Tibial nerve (tissue), 4 donors: ENCODE results near the gene ZNF599. TPM values are rescaled to one million over a fixed set of nuclear protein-coding genes. Genes with fewer than 3 reads are reported as not detected.

Experiments used
- DNase-seq, 2 donors: peaks; one replicate each; pipeline ENCODE4 v3.0.0-alpha.2; 2019; ENCODE audit warnings: low spot score in 2 of 2
- H3K27ac ChIP-seq, 4 donors: fragments of 200-600 bp; sonication (generic) in 3 of 4; one replicate each; pipeline ENCODE4 v1.5.1; 2017 to 2019; ENCODE audit warnings: mild to moderate bottlenecking in 1 of 4
- H3K27me3 ChIP-seq, 2 donors: fragments of 200-600 bp; sonication (generic) in 1 of 2; one replicate each; pipeline versions ENCODE4 v1.5.1 to v1.6.0; 2017 to 2019
- H3K36me3 ChIP-seq, 3 donors: fragments of 200-600 bp; sonication (generic); one replicate each; pipeline ENCODE4 v1.5.1; 2018 to 2019
- H3K4me1 ChIP-seq, 4 donors: fragments of 200-600 bp; sonication (generic) in 3 of 4; one replicate each; pipeline ENCODE4 v1.5.1; 2017 to 2019
- H3K4me3 ChIP-seq, 4 donors: fragments of 200-600 bp; sonication (generic) in 3 of 4; one replicate each; pipeline ENCODE4 v1.5.1; 2017 to 2019; ENCODE audit warnings: mild to moderate bottlenecking in 1 of 4, moderate library complexity in 1 of 4
- H3K9me3 ChIP-seq, 4 donors: fragments of 200-600 bp; sonication (generic) in 3 of 4; one replicate each; pipeline ENCODE4 v1.5.1; 2017 to 2019
- CTCF ChIP-seq, 5 experiments: fragments of 200-600 bp in 3 of 5; fragments of 450-650 bp in 2 of 5; sonication (generic) in 3 of 5; IDR thresholded peaks; one replicate each; pipeline ENCODE4 v1.5.1; 2016 to 2019; ENCODE audit warnings: antibody characterized with exemption in 5 of 5, mild to moderate bottlenecking in 3 of 5, moderate library complexity in 2 of 5
- EP300 ChIP-seq, 2 donors: sonication (generic); formaldehyde crosslinking; IDR thresholded peaks; one replicate each; pipeline ENCODE4 v1.6.1; 2017; ENCODE audit warnings: antibody characterized with exemption in 2 of 2, mild to moderate bottlenecking in 1 of 2
- POLR2A ChIP-seq, 2 donors: fragments of 450-650 bp; IDR thresholded peaks; one replicate each; pipeline ENCODE4 v1.6.1; 2017; ENCODE audit warnings: antibody characterized with exemption in 2 of 2, mild to moderate bottlenecking in 2 of 2, moderate library complexity in 2 of 2
- WGBS, 2 donors: methylation state at CpG; one replicate each; pipeline ENCODE4 v1.1.5; 2018; 5-methylcytosine and 5-hydroxymethylcytosine counted together
- total RNA-seq, 4 donors: library from RNA; depleted of rRNA; stranded (reverse); fragments of >200 nt; gene quantifications; one replicate each; pipeline ENCODE4 v1.1.0, GENCODE V29; 2016

The ZNF599 gene
- 10 to 100 TPM; 10.2 to 13.3 (median 11.1) TPM for total RNA-seq

- peaks cover 0 to 2% of the 10 kb centered on the region in 2 donors for H3K27me3 ChIP-seq
Observed at GRCh38 chr19:34772697-34773554, at the start of gene ZNF599. Gene ZNF599, minus strand, starts transcription at chr19:34773215. Its CDS starts 374 bp downstream, at chr19:34772841.

GRCh38 chr19:34818270-34818669 is 45.3 kb upstream of the ZNF599 start:
- no peaks in the 10 kb centered on the region for H3K9me3 ChIP-seq
- H3K4me3 ChIP-seq, result no peak overlapping the region
- H3K4me1 ChIP-seq, result no peaks in the 10 kb centered on the region
- DNase-seq, result no peak
- 39 to 88% methylated on average over 2 of the region's 2 CpGs for WGBS, 2 donors
- no peak for TF ChIP-seq POLR2A (IDR thresholded peaks at IDR 0.05)
- TF ChIP-seq EP300 (IDR thresholded peaks at IDR 0.05), result no peak
- no peak for TF ChIP-seq CTCF (IDR thresholded peaks at IDR 0.05)
- H3K36me3 ChIP-seq, result no peaks in the 10 kb centered on the region
- no peaks in the 10 kb centered on the region for H3K27me3 ChIP-seq
- no peak overlapping the region for H3K27ac ChIP-seq

More at GRCh38 chr19:34772697-34773554, at the start of gene ZNF599:
- WGBS, 2 donors, result 9% methylated on average over 19 to 22 of the region's 69 CpGs
- Histone ChIP-seq H3K4me3 (peak within 1 kb of the TSS; percentile 46 to 86 (median 72)), H3K27ac (peak within 1 kb of the TSS in 3 of 4 donors; percentile 75 to 87 (median 86)), H3K9me3 (peaks cover 0 to 4% (median 0%) of the 10 kb centered on the region in 4 donors), H3K4me1 (peaks cover 0 to 12% (median 6%) of the 10 kb centered on the region in 4 donors), H3K36me3 (peaks cover 0 to 29% (median 0%) of the 10 kb centered on the region in 3 donors)
- TF ChIP-seq CTCF (IDR thresholded peaks at IDR 0.05) (peak in 1 of 5 experiments; percentile 15), POLR2A (IDR thresholded peaks at IDR 0.05) (peak in 1 of 2 donors; percentile 56), EP300 (IDR thresholded peaks at IDR 0.05) (peak; percentile 45 to 91)
- peak; percentile 71 to 84 for DNase-seq

GRCh38 chr19:34816708-34817107 is 43.7 kb upstream of the ZNF599 start:
- 92 to 97% methylated on average over 2 of the region's 2 CpGs for WGBS, 2 donors
- no peak for TF ChIP-seq EP300 (IDR thresholded peaks at IDR 0.05)
- TF ChIP-seq CTCF (IDR thresholded peaks at IDR 0.05), result no peak
- no peak for TF ChIP-seq POLR2A (IDR thresholded peaks at IDR 0.05)
- no peak overlapping the region for H3K27ac ChIP-seq
- no peaks in the 10 kb centered on the region for H3K9me3 ChIP-seq
- DNase-seq, result no peak
- H3K4me3 ChIP-seq, result no peak overlapping the region
- H3K4me1 ChIP-seq, result no peaks in the 10 kb centered on the region
- H3K27me3 ChIP-seq, result no peaks in the 10 kb centered on the region
- H3K36me3 ChIP-seq, result no peaks in the 10 kb centered on the region

GRCh38 chr19:34808566-34808965 is 35.6 kb upstream of the ZNF599 start:
- Histone ChIP-seq H3K36me3 (no peaks in the 10 kb centered on the region), H3K27me3 (no peaks in the 10 kb centered on the region), H3K4me1 (no peaks in the 10 kb centered on the region), H3K9me3 (peaks cover 0 to 23% (median 0%) of the 10 kb centered on the region in 4 donors), H3K27ac (no peak overlapping the region), H3K4me3 (no peak overlapping the region)
- WGBS, 2 donors, result 86 to 88% methylated on average over 3 of the region's 3 CpGs
- DNase-seq, result no peak
- TF ChIP-seq POLR2A (IDR thresholded peaks at IDR 0.05) (no peak), CTCF (IDR thresholded peaks at IDR 0.05) (no peak), EP300 (IDR thresholded peaks at IDR 0.05) (no peak)
